Activated T-cell treated with anti-CD3 and anti-CD28 coated beads for 1 hour (primary cell): ENCODE data around the gene ITGA3.
A peak's percentile ranks its signal among the peaks of the same experiment; 100 is the strongest.

Experiments
- DNase-seq: peaks from one replicate; pipeline ENCODE4 v3.0.0-alpha.2; 2020; ENCODE audit warnings: low read depth

The ITGA3 gene

GRCh38 chr17:50109785-50110184 is 53.9 kb downstream of the ITGA3 start:
- no peak for DNase-seq

GRCh38 chr17:50110591-50111349 is 54.9 kb downstream of the ITGA3 start:
- no peak for DNase-seq

GRCh38 chr17:50111673-50112655 is 56.1 kb downstream of the ITGA3 start:
- no peak for DNase-seq

- DNase-seq = no peak
Measured at GRCh38 chr17:50112694-50113093, 56.8 kb downstream of the ITGA3 start.

- DNase-seq = no peak
Measured at GRCh38 chr17:50113624-50114320, 57.9 kb downstream of the ITGA3 start.

- DNase-seq = no peak
Measured at GRCh38 chr17:50114401-50114800, 58.5 kb downstream of the ITGA3 start.

- DNase-seq = no peak
Measured at GRCh38 chr17:50114849-50115357, 59.0 kb downstream of the ITGA3 start.

GRCh38 chr17:50115756-50116155 is 59.8 kb downstream of the ITGA3 start:
- no peak for DNase-seq

- DNase-seq = peak; percentile 53
Measured at GRCh38 chr17:50117202-50118051, 61.5 kb downstream of the ITGA3 start.

- no peak for DNase-seq
Measured at GRCh38 chr17:50118076-50118827, 62.3 kb downstream of the ITGA3 start.

- no peak for DNase-seq
Measured at GRCh38 chr17:50118828-50119218, 62.9 kb downstream of the ITGA3 start.

GRCh38 chr17:50120475-50121253 is 64.8 kb downstream of the ITGA3 start:
- DNase-seq = no peak

GRCh38 chr17:50122945-50123344 is 67.0 kb downstream of the ITGA3 start:
- DNase-seq = no peak

- DNase-seq = no peak
Measured at GRCh38 chr17:50123649-50124349, 67.9 kb downstream of the ITGA3 start.

GRCh38 chr17:50125420-50125997 is 69.6 kb downstream of the ITGA3 start:
- DNase-seq = no peak

- no peak for DNase-seq
Measured at GRCh38 chr17:50127697-50128361, 71.9 kb downstream of the ITGA3 start.

GRCh38 chr17:50128441-50129352 is 72.8 kb downstream of the ITGA3 start:
- DNase-seq = no peak
